Transverse colon (tissue), 3 donors: ENCODE results near the gene ZC3H18.

Experiments used
- POLR2A ChIP-seq: fragments of 450-650 bp; IDR thresholded peaks from one replicate; pipeline ENCODE4 v1.6.1; 2016; ENCODE audit warnings: antibody characterized with exemption, mild to moderate bottlenecking, moderate library complexity
- TF ChIP-seq, protein P1 (sequence below), 5 experiments: fragments of 200-600 bp in 3 of 5; fragments of 450-650 bp in 2 of 5; sonication (generic) in 3 of 5; IDR thresholded peaks; 1 replicate in 2 of 5; 2 replicates in 3 of 5; pipeline ENCODE4 v1.5.1; 2016 to 2017; ENCODE audit warnings: antibody characterized with exemption in 5 of 5, inconsistent platforms in 3 of 5, mild to moderate bottlenecking in 2 of 5, moderate library complexity in 1 of 5

DNA sequence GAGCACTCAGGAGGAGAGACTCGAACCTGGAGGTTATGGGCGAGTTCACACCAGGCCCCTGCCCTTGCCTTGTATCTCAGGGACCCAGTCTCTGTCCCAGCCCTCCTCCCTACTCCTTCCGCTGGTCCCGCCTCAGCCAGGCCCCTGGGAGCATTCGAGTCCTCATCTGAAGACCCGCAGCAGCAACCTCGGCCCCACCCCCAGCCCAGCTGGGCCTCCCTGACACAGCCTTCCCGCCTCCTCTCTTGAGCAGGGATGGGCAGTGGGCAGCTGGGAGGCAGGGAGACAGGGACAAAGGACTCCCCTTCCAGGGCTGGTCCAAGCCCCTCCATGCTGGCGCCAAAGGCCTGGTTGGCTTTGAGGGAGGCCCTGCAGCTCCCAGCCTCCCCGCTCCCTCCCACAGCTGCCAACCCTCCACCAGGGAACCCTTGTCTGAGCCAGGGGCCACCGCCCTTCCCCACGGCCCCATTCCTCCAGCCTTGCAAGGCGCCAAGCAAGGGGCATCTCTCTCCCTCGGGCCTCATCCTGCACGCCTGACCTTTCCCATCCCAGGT, 15.4 kb upstream of the ZC3H18 start:
- TF ChIP-seq, protein P1, sequence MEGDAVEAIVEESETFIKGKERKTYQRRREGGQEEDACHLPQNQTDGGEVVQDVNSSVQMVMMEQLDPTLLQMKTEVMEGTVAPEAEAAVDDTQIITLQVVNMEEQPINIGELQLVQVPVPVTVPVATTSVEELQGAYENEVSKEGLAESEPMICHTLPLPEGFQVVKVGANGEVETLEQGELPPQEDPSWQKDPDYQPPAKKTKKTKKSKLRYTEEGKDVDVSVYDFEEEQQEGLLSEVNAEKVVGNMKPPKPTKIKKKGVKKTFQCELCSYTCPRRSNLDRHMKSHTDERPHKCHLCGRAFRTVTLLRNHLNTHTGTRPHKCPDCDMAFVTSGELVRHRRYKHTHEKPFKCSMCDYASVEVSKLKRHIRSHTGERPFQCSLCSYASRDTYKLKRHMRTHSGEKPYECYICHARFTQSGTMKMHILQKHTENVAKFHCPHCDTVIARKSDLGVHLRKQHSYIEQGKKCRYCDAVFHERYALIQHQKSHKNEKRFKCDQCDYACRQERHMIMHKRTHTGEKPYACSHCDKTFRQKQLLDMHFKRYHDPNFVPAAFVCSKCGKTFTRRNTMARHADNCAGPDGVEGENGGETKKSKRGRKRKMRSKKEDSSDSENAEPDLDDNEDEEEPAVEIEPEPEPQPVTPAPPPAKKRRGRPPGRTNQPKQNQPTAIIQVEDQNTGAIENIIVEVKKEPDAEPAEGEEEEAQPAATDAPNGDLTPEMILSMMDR (IDR thresholded peaks at IDR 0.05), result no peak
- no peak for TF ChIP-seq POLR2A
